K562 (cell line): ENCODE measurements around the gene ATL2. TPM values are rescaled to one million over a fixed set of nuclear protein-coding genes. Genes with fewer than 3 reads are reported as not detected.

Experiments
- BHLHE40 ChIP-seq: IDR thresholded peaks from 2 replicates; pipeline ENCODE4 v1.6.1; 2011; ENCODE audit warnings: low read length, improper control_type of control experiment
- CGGBP1 ChIP-seq: fragments of 250-450 bp; sonication (Bioruptor Pico); IDR thresholded peaks from 2 replicates; pipeline ENCODE4 v1.9.0; 2021; ENCODE audit warnings: mild to moderate bottlenecking
- ELF4 ChIP-seq: fragments of 450-650 bp; formaldehyde crosslinking; IDR thresholded peaks from 2 replicates; pipeline ENCODE4 v1.4.0; 2022; ENCODE audit warnings: missing genetic modification characterization
- ESRRB ChIP-seq: fragments of 250-450 bp; sonication (Bioruptor Pico); IDR thresholded peaks from 2 replicates; pipeline ENCODE4 v1.5.0; 2020; ENCODE audit warnings: mild to moderate bottlenecking, moderate library complexity, borderline replicate concordance
- GATAD2B ChIP-seq: fragments of 450-650 bp; IDR thresholded peaks from 2 replicates; pipeline ENCODE4 v1.6.1; 2017; ENCODE audit warnings: mild to moderate bottlenecking, borderline replicate concordance
- HNRNPK ChIP-seq: fragments of 200-400 bp; formaldehyde crosslinking; IDR thresholded peaks from one replicate; pipeline ENCODE4 v1.6.1; 2018; ENCODE audit warnings: mild to moderate bottlenecking, low read depth, low read length; ENCODE audit not compliant: poor library complexity, severe bottlenecking
- IRF2 ChIP-seq: sonication (generic); formaldehyde crosslinking; IDR thresholded peaks from 2 replicates; pipeline ENCODE4 v1.8.1; 2022; ENCODE audit warnings: mild to moderate bottlenecking, missing genetic modification reagents
- KDM1A ChIP-seq, 2 experiments: fragments of 450-650 bp; IDR thresholded peaks; 2 replicates each; pipeline ENCODE4 v1.6.1; 2016; ENCODE audit warnings: mild to moderate bottlenecking in 2 of 2
- MTA1 ChIP-seq: fragments of 450-650 bp; IDR thresholded peaks from 2 replicates; pipeline ENCODE4 v1.6.1; 2017; ENCODE audit warnings: borderline replicate concordance
- MYBL2 ChIP-seq, 2 experiments: fragments of 450-650 bp in 1 of 2; sonication (generic) in 1 of 2; formaldehyde crosslinking in 1 of 2; IDR thresholded peaks; 2 replicates each; pipeline versions ENCODE4 v1.6.1 to v1.8.1; 2017 to 2022; ENCODE audit warnings: borderline replicate concordance in 1 of 2, inconsistent platforms in 1 of 2, low read depth in 1 of 2, mild to moderate bottlenecking in 1 of 2, missing genetic modification reagents in 1 of 2, moderate library complexity in 1 of 2
- NCOA2 ChIP-seq, 2 experiments: fragments of 450-650 bp; IDR thresholded peaks; 2 replicates each; pipeline ENCODE4 v1.6.1; 2018; ENCODE audit warnings: mild to moderate bottlenecking in 2 of 2, moderate library complexity in 1 of 2; ENCODE audit not compliant: partially characterized antibody in 2 of 2
- NR4A1 ChIP-seq, 2 experiments: fragments of 250-450 bp in 1 of 2; fragments of 450-650 bp in 1 of 2; sonication (Bioruptor Pico) in 1 of 2; IDR thresholded peaks; 2 replicates each; pipeline versions ENCODE4 v1.4.0 to v1.6.1; 2016 to 2020; ENCODE audit warnings: mild to moderate bottlenecking in 2 of 2, missing compliant biosample characterization in 1 of 2, missing genetic modification characterization in 1 of 2, moderate library complexity in 1 of 2
- PHF21A ChIP-seq: fragments of 450-650 bp; IDR thresholded peaks from 2 replicates; pipeline ENCODE4 v1.6.1; 2017; ENCODE audit warnings: low read depth, borderline replicate concordance
- POLR2H ChIP-seq: IDR thresholded peaks from 2 replicates; pipeline ENCODE4 v1.6.1; 2016; ENCODE audit warnings: missing genetic modification characterization, low read depth, mild to moderate bottlenecking, control low read depth, missing compliant biosample characterization, moderate library complexity
- RBFOX2 ChIP-seq: fragments of 200-400 bp; formaldehyde crosslinking; IDR thresholded peaks from 2 replicates; pipeline ENCODE4 v1.6.1; 2017; ENCODE audit warnings: low read depth, mild to moderate bottlenecking, low read length, moderate library complexity
- TOE1 ChIP-seq, 2 experiments: fragments of 450-650 bp in 1 of 2; sonication (generic) in 1 of 2; formaldehyde crosslinking in 1 of 2; IDR thresholded peaks; 2 replicates each; pipeline versions ENCODE4 v1.7.1 to v1.8.0; 2016 to 2022; ENCODE audit warnings: borderline replicate concordance in 2 of 2, mild to moderate bottlenecking in 2 of 2, antibody characterized with exemption in 1 of 2, inconsistent platforms in 1 of 2, low read depth in 1 of 2, missing genetic modification reagents in 1 of 2, moderate library complexity in 1 of 2
- UBTF ChIP-seq, 2 experiments: IDR thresholded peaks; 2 replicates each; pipeline ENCODE4 v1.6.1; 2012; ENCODE audit warnings: improper control_type of control experiment in 2 of 2, low read depth in 2 of 2, low read length in 2 of 2, borderline replicate concordance in 1 of 2
- ZC3H4 ChIP-seq: sonication (generic); formaldehyde crosslinking; IDR thresholded peaks from 2 replicates; pipeline ENCODE4 v1.9.0; 2021; ENCODE audit warnings: missing genetic modification reagents, borderline replicate concordance
- ZKSCAN8 ChIP-seq: fragments of 200-800 bp; sonication (Bioruptor generic); IDR thresholded peaks from 2 replicates; pipeline ENCODE4 v1.6.1; 2016; ENCODE audit warnings: missing genetic modification characterization, missing compliant biosample characterization
- ZNF316 ChIP-seq: fragments of 450-650 bp; IDR thresholded peaks from 2 replicates; pipeline ENCODE4 v1.6.1; 2016
- ZNF584 ChIP-seq: fragments of 200-800 bp; sonication (Bioruptor generic); IDR thresholded peaks from 2 replicates; pipeline ENCODE4 v1.6.1; 2016; ENCODE audit warnings: low read depth, mild to moderate bottlenecking, missing genetic modification characterization, missing compliant biosample characterization
- polyA plus RNA-seq, 8 experiments: library from polyadenylated mRNA; depleted of rRNA in 4 of 8; stranded (reverse) in 5 of 8; unstranded in 3 of 8; fragments of >200 nt; fragmentation: Nextera tagmentation in 2 of 8; fragmentation: Illumina TruSeq in 1 of 8; extraction: Ambion mirVana in 2 of 8; extraction: Trizol in 1 of 8; gene quantifications; 2 replicates each; pipeline versions ENCODE4 v1.2.1 to v1.2.3, GENCODE V29; 2011 to 2014; ENCODE audit warnings: inconsistent platforms in 1 of 8, missing spikeins in 1 of 8
- total RNA-seq, 7 experiments: library from RNA; depleted of rRNA in 6 of 7; stranded (reverse); fragments of >200 nt in 6 of 7; fragmentation: Illumina TruSeq in 2 of 7; extraction: Trizol in 2 of 7; gene quantifications; 2 replicates each; pipeline versions ENCODE4 v1.2.1 to v1.2.3, GENCODE V29; 2011 to 2021; ENCODE audit warnings: low replicate concordance in 1 of 7

ATL2 gene
- total and polyA plus RNA-seq, 9 of the 15 experiments (the other 6 are each of a cell fraction or from before 2014, with no cell fraction given), result 12.0 to 80.8 (median 70.2) TPM

- TF ChIP-seq IRF2 (CRISPR knock-in tag) (no peak), ZKSCAN8 (CRISPR knock-in tag) (no peak), ZNF316 (no peak), NCOA2 (IDR thresholded peaks at IDR 0.05; ENCODE audit: partially characterized antibody in 2 of 2) (no peak), ZNF584 (no peak), CGGBP1 (CRISPR knock-in tag) (peak; percentile 82; the same call in 1 of the 2 replicates), PHF21A (peak; percentile 49; the same call in 1 of the 2 replicates), HNRNPK (peak; percentile 21), BHLHE40 (peak; percentile 96), POLR2H (peak; percentile 78), RBFOX2 (peak; percentile 94), NR4A1 (CRISPR knock-in tag; IDR thresholded peaks at IDR 0.05) (no peak), NR4A1 (tag; IDR thresholded peaks at IDR 0.05) (0 out of 2 replicates have a peak, but pooled peaks have one; percentile 31), MTA1 (peak; percentile 95), TOE1 (IDR thresholded peaks at IDR 0.05; ENCODE audit: borderline replicate concordance) (peak; percentile 97), TOE1 (CRISPR knock-in tag; IDR thresholded peaks at IDR 0.05; ENCODE audit: borderline replicate concordance, low read depth) (no peak), ELF4 (CRISPR knock-in tag) (no peak), ESRRB (no peak), UBTF (IDR thresholded peaks at IDR 0.05; ENCODE audit: borderline replicate concordance in 1 of 2, low read depth in 2 of 2, low read length in 2 of 2) (no peak), ZC3H4 (CRISPR knock-in tag) (no peak), MYBL2 (IDR thresholded peaks at IDR 0.05; ENCODE audit: low read depth) (peak; percentile 99), MYBL2 (CRISPR knock-in tag; IDR thresholded peaks at IDR 0.05; ENCODE audit: borderline replicate concordance) (peak; percentile 35; the same call in 1 of the 2 replicates), KDM1A (IDR thresholded peaks at IDR 0.05) (0 out of 4 replicates have a peak, but pooled peaks of 1 of the 2 experiments have one; percentile 34), GATAD2B (0 out of 2 replicates have a peak, but pooled peaks have one; percentile 62)
Measured at GRCh38 chr2:38377050-38377828, at the start of gene ATL2 (continued).
